Measurements from ENCODE around the gene SLC31A2. TPM values are rescaled to one million over a fixed set of nuclear protein-coding genes. Genes with fewer than 3 reads are reported as not detected.
"Not testable (repeated sequence)": the region's sequence is repeated elsewhere in the genome, so short reads cannot be mapped to it uniquely, and the experiment has no call there.

SLC31A2 gene
- total RNA-seq, 2 donors from 2014 or later: 8.8 to 34.3 TPM

- intact Hi-C loops (cut with DNase I): no loop called here
- Histone ChIP-seq H3K4me3 (no peak overlapping the region), H3K9me3 (no peaks in the 10 kb centered on the region), H3K27me3 (replicated peaks; ENCODE audit: insufficient read depth) (no peaks in the 10 kb centered on the region), H3K36me3 (no peaks in the 10 kb centered on the region), H3K27ac (no peak overlapping the region), H3K4me1 (replicated peaks) (no peaks in the 10 kb centered on the region)
- TF ChIP-seq POLR2A (IDR thresholded peaks at IDR 0.05): no peak
- no peak for TF ChIP-seq CTCF (IDR thresholded peaks at IDR 0.05)
- TF ChIP-seq POLR2AphosphoS5 (IDR thresholded peaks at IDR 0.05): no peak
- no peak for DNase-seq (ENCODE audit: low spot score)
- 48% methylated on average over 9 of the region's 9 CpGs for WGBS
Observed at GRCh38 chr9:113137196-113138168, 13.3 kb upstream of the SLC31A2 start.

GRCh38 chr9:113138760-113139159 is 12.0 kb upstream of the SLC31A2 start:
- no peak overlapping the region for H3K27ac ChIP-seq
- intact Hi-C loops (cut with DNase I): no loop called here
- H3K36me3 ChIP-seq: no peaks in the 10 kb centered on the region
- H3K27me3 ChIP-seq (replicated peaks; ENCODE audit: insufficient read depth): no peaks in the 10 kb centered on the region
- no peaks in the 10 kb centered on the region for H3K9me3 ChIP-seq
- no peak for DNase-seq (ENCODE audit: low spot score)
- H3K4me3 ChIP-seq: no peak overlapping the region
- TF ChIP-seq CTCF (IDR thresholded peaks at IDR 0.05) (no peak), POLR2AphosphoS5 (IDR thresholded peaks at IDR 0.05) (no peak), POLR2A (IDR thresholded peaks at IDR 0.05) (no peak)
- no peaks in the 10 kb centered on the region for H3K4me1 ChIP-seq (replicated peaks)
- 53% methylated on average over 3 of the region's 3 CpGs for WGBS

- Histone ChIP-seq H3K4me3 (no peak overlapping the region), H3K9me3 (no peaks in the 10 kb centered on the region), H3K4me1 (replicated peaks) (no peaks in the 10 kb centered on the region), H3K27ac (no peak overlapping the region), H3K27me3 (replicated peaks; ENCODE audit: insufficient read depth) (no peaks in the 10 kb centered on the region), H3K36me3 (no peaks in the 10 kb centered on the region)
- TF ChIP-seq CTCF (IDR thresholded peaks at IDR 0.05) (no peak), POLR2AphosphoS5 (IDR thresholded peaks at IDR 0.05) (no peak), POLR2A (IDR thresholded peaks at IDR 0.05) (no peak)
- intact Hi-C loops (cut with DNase I): no loop called here
- 67% methylated on average over 4 of the region's 4 CpGs for WGBS
- DNase-seq (ENCODE audit: low spot score): no peak
Observed at GRCh38 chr9:113139225-113139829, 11.5 kb upstream of the SLC31A2 start.

GRCh38 chr9:113139953-113140352 is 10.9 kb upstream of the SLC31A2 start:
- Histone ChIP-seq H3K36me3 (no peaks in the 10 kb centered on the region), H3K4me3 (no peak overlapping the region), H3K27me3 (replicated peaks; ENCODE audit: insufficient read depth) (no peaks in the 10 kb centered on the region), H3K4me1 (replicated peaks) (no peaks in the 10 kb centered on the region), H3K9me3 (no peaks in the 10 kb centered on the region), H3K27ac (no peak overlapping the region)
- WGBS: 90% methylated on average over 5 of the region's 5 CpGs
- TF ChIP-seq CTCF (IDR thresholded peaks at IDR 0.05): no peak
- TF ChIP-seq POLR2AphosphoS5 (IDR thresholded peaks at IDR 0.05): no peak
- no peak for TF ChIP-seq POLR2A (IDR thresholded peaks at IDR 0.05)
- no peak for DNase-seq (ENCODE audit: low spot score)
- intact Hi-C loops (cut with DNase I): no loop called here

- H3K4me1 ChIP-seq (replicated peaks); intact Hi-C loops (cut with DNase I); H3K4me3 ChIP-seq; DNase-seq (ENCODE audit: low spot score); H3K27me3 ChIP-seq (replicated peaks; ENCODE audit: insufficient read depth); H3K27ac ChIP-seq; H3K9me3 ChIP-seq; H3K36me3 ChIP-seq: not testable (repeated sequence)
- WGBS: 92% methylated on average over 9 of the region's 9 CpGs
Observed at GRCh38 chr9:113140896-113141295, 9.9 kb upstream of the SLC31A2 start.

Data from prostate gland (tissue), 2 donors.